DND-41 (cell line): ENCODE measurements around the gene HNRNPU.
A peak's percentile ranks its signal among the peaks of the same experiment; 100 is the strongest.

Experiments
- ATAC-seq: fragments of 200-7000 bp; cut with Tn5 transposase; 3 replicates; pipeline ENCODE4 v1.9.1; 2021; ENCODE audit warnings: low read depth; ENCODE audit not compliant: insufficient read depth
- DNase-seq: peaks from one replicate; pipeline ENCODE4 v3.0.0-alpha.2; 2020
- H2AFZ ChIP-seq: 2 replicates; pipeline ENCODE4 v1.6.0; 2012; ENCODE audit warnings: low read depth, low read length
- H3K27ac ChIP-seq: 2 replicates; pipeline ENCODE4 v1.5.1; 2012; ENCODE audit warnings: low read length, inconsistent platforms
- H3K27me3 ChIP-seq: fragments of 200-600 bp; sonication (generic); 2 replicates; pipeline ENCODE4 v1.6.0; 2012; ENCODE audit warnings: low read length, mild to moderate bottlenecking, inconsistent platforms; ENCODE audit not compliant: insufficient read depth, poor library complexity
- H3K36me3 ChIP-seq: 2 replicates; pipeline ENCODE4 v1.5.1; 2012; ENCODE audit warnings: low read length, inconsistent platforms; ENCODE audit not compliant: insufficient read depth
- H3K4me1 ChIP-seq: 2 replicates; pipeline ENCODE4 v1.5.1; 2012; ENCODE audit warnings: mild to moderate bottlenecking, low read length; ENCODE audit not compliant: insufficient read depth
- H3K4me2 ChIP-seq: 2 replicates; pipeline ENCODE4 v1.6.0; 2012; ENCODE audit warnings: mild to moderate bottlenecking, moderate library complexity, low read length, inconsistent platforms; ENCODE audit not compliant: insufficient read depth
- H3K4me3 ChIP-seq, 2 experiments: fragments of 200-600 bp in 1 of 2; shearing (Covaris generic) in 1 of 2; 2 replicates each; pipeline ENCODE4 v1.5.1; 2012 to 2016; ENCODE audit warnings: inconsistent platforms in 2 of 2, low read length in 2 of 2, mild to moderate bottlenecking in 2 of 2, low read depth in 1 of 2, moderate library complexity in 1 of 2
- H3K79me2 ChIP-seq: 2 replicates; pipeline ENCODE4 v1.6.0; 2012; ENCODE audit warnings: low read length, inconsistent platforms; ENCODE audit not compliant: insufficient read depth
- H3K9ac ChIP-seq: 2 replicates; pipeline ENCODE4 v1.6.0; 2012; ENCODE audit warnings: low read depth, mild to moderate bottlenecking, inconsistent platforms, low read length, moderate library complexity
- H3K9me3 ChIP-seq: 2 replicates; pipeline ENCODE4 v1.5.1; 2012; ENCODE audit warnings: low read length, moderate library complexity, mild to moderate bottlenecking, inconsistent platforms; ENCODE audit not compliant: insufficient read depth, severe bottlenecking
- H4K20me1 ChIP-seq: 2 replicates; pipeline ENCODE4 v1.6.0; 2012; ENCODE audit warnings: low read length; ENCODE audit not compliant: insufficient read depth
- EZH2 ChIP-seq: IDR thresholded peaks from 3 replicates; pipeline ENCODE4 v1.6.1; 2012; ENCODE audit warnings: borderline replicate concordance, low read depth, mild to moderate bottlenecking, moderate library complexity, low read length, inconsistent platforms; ENCODE audit not compliant: severe bottlenecking
- TF ChIP-seq, protein P1 (sequence below): IDR thresholded peaks from 2 replicates; pipeline ENCODE4 v1.5.1; 2012; ENCODE audit warnings: borderline replicate concordance, low read length, moderate library complexity, mild to moderate bottlenecking; ENCODE audit not compliant: poor library complexity, severe bottlenecking; ENCODE audit errors: extremely low read depth

Gene HNRNPU

DNA sequence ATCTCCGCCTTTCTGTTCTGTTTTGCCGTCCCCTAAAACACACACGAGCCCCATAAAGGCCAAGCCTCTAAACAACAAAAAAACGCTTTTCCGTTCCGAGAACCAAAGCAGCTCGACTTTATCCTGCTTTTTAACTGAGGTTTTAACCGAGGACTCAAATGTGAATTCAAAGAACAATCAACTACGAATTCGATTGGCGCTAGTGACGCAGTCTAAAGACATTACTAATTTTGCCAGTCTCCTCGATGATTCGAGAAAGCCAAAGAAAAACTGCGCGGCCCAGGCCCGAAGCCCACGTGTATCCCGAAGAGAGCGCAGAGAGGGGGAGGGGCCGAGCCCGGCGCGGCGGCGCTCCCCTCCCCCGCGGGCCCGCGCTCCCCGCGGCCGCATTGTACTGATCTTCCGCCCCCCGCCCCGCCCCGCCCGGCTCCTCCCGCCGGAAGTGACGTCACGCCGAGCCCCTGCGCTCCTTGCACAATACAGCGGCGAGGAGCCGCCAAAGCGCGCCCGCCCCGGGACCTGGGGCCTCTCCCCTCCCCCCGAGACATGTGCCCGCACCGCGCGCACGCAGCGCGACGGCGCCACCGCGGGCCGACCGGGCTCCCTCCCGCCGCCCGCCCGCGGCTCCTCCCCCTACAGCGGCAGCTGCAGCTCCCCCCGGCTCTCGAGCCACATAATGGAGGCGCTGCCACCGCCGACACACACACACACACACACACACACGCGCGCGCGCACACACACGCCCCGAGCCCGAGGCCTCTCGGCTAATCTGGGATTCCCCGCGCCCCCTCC lies 1.4 kb downstream of the HNRNPU start:
- peak overlapping the region; percentile 96 for H3K9ac ChIP-seq
- peaks cover 77% of the 10 kb centered on the region for H3K79me2 ChIP-seq
- ATAC-seq (peak; percentile 73), DNase-seq (peak; percentile 98)
- peak overlapping the region; percentile 75 for H3K4me2 ChIP-seq
- H3K36me3 ChIP-seq: peaks cover 58% of the 10 kb centered on the region
- H3K27me3 ChIP-seq: no peaks in the 10 kb centered on the region
- H3K9me3 ChIP-seq: no peaks in the 10 kb centered on the region
- peaks cover 59% of the 10 kb centered on the region for H3K4me1 ChIP-seq
- peak overlapping the region; percentile 96 for H3K27ac ChIP-seq
- peak overlapping the region; percentile 66 to 74; a peak in 3 of 4 replicates for H3K4me3 ChIP-seq
- H2AFZ ChIP-seq: no peak overlapping the region
- H4K20me1 ChIP-seq: peaks cover 49% of the 10 kb centered on the region
- TF ChIP-seq, protein P1, sequence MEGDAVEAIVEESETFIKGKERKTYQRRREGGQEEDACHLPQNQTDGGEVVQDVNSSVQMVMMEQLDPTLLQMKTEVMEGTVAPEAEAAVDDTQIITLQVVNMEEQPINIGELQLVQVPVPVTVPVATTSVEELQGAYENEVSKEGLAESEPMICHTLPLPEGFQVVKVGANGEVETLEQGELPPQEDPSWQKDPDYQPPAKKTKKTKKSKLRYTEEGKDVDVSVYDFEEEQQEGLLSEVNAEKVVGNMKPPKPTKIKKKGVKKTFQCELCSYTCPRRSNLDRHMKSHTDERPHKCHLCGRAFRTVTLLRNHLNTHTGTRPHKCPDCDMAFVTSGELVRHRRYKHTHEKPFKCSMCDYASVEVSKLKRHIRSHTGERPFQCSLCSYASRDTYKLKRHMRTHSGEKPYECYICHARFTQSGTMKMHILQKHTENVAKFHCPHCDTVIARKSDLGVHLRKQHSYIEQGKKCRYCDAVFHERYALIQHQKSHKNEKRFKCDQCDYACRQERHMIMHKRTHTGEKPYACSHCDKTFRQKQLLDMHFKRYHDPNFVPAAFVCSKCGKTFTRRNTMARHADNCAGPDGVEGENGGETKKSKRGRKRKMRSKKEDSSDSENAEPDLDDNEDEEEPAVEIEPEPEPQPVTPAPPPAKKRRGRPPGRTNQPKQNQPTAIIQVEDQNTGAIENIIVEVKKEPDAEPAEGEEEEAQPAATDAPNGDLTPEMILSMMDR: no peak
- TF ChIP-seq EZH2: no peak

DNA sequence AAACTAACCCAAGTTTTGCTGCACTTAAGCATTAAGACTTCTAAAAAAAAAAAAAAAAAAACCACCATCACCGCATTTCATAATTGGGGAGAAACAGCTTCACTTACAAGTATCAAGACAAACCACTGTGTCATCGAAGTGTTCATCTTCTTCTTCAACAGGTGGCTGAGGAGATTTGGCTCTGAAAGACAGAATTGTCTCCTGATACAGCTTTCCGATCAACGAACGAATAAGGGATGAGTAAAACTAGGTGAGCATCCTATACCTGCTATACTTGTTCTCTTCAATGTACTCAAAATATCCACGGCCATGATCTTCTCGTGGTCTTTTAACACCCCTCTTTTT lies 2.0 kb downstream of the HNRNPU start:
- ATAC-seq (no peak), DNase-seq (no peak)
- H4K20me1 ChIP-seq: peaks cover 55% of the 10 kb centered on the region
- peak overlapping the region; percentile 63 for H3K27ac ChIP-seq
- H3K27me3 ChIP-seq: no peaks in the 10 kb centered on the region
- H3K36me3 ChIP-seq: peaks cover 63% of the 10 kb centered on the region
- peaks cover 65% of the 10 kb centered on the region for H3K4me1 ChIP-seq
- peak overlapping the region; percentile 75 for H3K4me2 ChIP-seq
- peak overlapping the region; percentile 96 for H3K9ac ChIP-seq
- no peak overlapping the region for H2AFZ ChIP-seq
- peak overlapping the region; percentile 64 to 66; a peak in 3 of 4 replicates for H3K4me3 ChIP-seq
- peaks cover 83% of the 10 kb centered on the region for H3K79me2 ChIP-seq
- no peak for TF ChIP-seq EZH2
- TF ChIP-seq, protein P1: no peak
- no peaks in the 10 kb centered on the region for H3K9me3 ChIP-seq

DNA sequence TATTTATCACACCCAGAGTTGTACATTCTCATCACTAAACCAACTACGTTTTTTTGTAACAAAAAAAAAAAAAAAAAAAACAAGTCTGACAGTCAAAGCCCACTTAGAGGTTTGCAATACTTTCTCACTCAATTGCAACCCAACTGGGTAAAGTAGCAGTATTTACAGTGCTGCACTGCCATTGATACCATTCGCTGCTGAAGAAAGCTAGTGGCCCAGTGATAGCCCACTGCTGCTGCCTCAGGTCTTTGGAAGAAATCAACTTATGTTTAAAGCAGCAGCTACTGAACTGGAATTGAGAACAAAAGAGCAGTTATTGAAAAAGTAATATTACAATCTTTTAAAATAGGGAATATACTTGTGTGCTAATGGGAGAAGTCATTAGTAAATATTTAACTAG lies 2.7 kb downstream of the HNRNPU start:
- H3K36me3 ChIP-seq: peaks cover 70% of the 10 kb centered on the region
- ATAC-seq (no peak), DNase-seq (no peak)
- H3K27me3 ChIP-seq: no peaks in the 10 kb centered on the region
- H3K4me1 ChIP-seq: peaks cover 68% of the 10 kb centered on the region
- H3K79me2 ChIP-seq: peaks cover 90% of the 10 kb centered on the region
- H3K4me3 ChIP-seq: peak overlapping the region; percentile 64 to 66; a peak in 3 of 4 replicates
- TF ChIP-seq, protein P1: no peak
- TF ChIP-seq EZH2: no peak
- peak overlapping the region; percentile 63; the same call in 1 of the 2 replicates for H3K27ac ChIP-seq
- H3K9me3 ChIP-seq: no peaks in the 10 kb centered on the region
- H4K20me1 ChIP-seq: peaks cover 61% of the 10 kb centered on the region
- peak overlapping the region; percentile 96 for H3K9ac ChIP-seq
- H3K4me2 ChIP-seq: peak overlapping the region; percentile 75
- H2AFZ ChIP-seq: no peak overlapping the region
